ENCODE data around the gene C5. TPM values are rescaled to one million over a fixed set of nuclear protein-coding genes. Genes with fewer than 3 reads are reported as not detected.

The C5 gene
- total RNA-seq, 1 experiment from 2014 or later: 0.74 TPM

DNA sequence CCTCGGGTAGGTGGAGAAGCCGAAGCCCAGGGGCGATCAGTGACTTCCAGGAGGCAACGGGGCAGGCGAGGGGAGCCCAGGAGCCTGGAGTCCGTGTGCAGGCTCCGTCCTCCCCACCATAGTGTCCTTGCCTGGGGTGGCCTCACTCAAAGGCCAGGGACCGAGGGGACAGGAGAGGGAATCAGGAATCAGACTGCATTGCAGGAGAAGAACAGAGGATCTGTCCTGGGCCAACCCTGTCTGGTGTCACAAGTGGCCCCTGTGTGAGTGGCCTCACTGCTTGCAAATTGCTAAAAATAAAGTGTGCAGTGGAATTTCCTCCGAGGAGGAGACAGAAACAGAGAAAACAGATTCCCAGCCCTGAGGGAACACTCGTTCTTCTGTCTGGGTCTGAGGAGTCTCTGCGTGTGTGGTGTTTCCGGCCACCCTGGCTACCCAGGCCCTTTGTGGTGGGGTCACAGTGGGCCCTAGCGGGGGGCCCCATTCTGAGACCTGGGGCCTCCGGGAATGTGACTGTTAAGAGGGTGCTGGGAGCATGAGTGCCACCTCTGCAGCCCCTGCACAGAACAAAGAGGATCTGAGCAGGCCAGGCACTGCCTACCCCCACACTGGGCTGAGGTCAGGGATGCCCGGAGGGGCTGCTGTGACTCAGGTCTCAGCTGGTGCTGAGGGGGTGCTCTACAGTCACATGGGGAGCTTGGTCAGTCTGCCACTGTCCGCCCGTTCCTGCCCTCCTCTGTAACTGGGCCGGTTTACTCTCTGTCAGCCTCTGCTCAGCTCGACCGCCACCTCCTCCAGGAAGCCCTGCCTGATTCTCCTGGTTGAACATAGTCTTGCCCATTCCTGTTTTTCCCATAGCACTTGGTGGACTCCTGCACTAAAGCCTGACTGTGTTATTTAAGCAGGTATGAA, 130.9 kb downstream of the C5 start:
- Histone ChIP-seq H2AK5ac (ENCODE audit: insufficient read length, low read length) (no peak overlapping the region), H3K18ac (ENCODE audit: insufficient read length, low read depth, low read length) (no peak overlapping the region), H3K23ac (ENCODE audit: insufficient read length, low read depth, low read length) (no peak overlapping the region), H3K4me2 (ENCODE audit: insufficient read depth, insufficient read length, low read length) (no peak overlapping the region), H3K9me3 (ENCODE audit: control insufficient read depth, low read depth, low read length) (no peaks in the 10 kb centered on the region), H3K14ac (ENCODE audit: insufficient read depth, low read length) (0 out of 2 replicates have a peak overlapping the region, but pooled peaks have one; percentile 24), H3K4me1 (ENCODE audit: insufficient read depth, low read length) (0 out of 2 replicates have a peak, but pooled peaks cover 3% of the 10 kb centered on the region), H3K79me1 (ENCODE audit: insufficient read depth, low read depth, low read length, poor library complexity, severe bottlenecking) (no peaks in the 10 kb centered on the region), H4K20me1 (ENCODE audit: control insufficient read depth, insufficient read depth, insufficient read length) (no peaks in the 10 kb centered on the region), H4K5ac (ENCODE audit: insufficient read length, low read depth, low read length) (no peak overlapping the region), H3K4ac (ENCODE audit: low read depth, low read length) (no peak overlapping the region), H3K27me3 (ENCODE audit: insufficient read depth, low read length) (no peaks in the 10 kb centered on the region), H2BK5ac (ENCODE audit: insufficient read length, low read length) (no peak overlapping the region), H3K27ac (ENCODE audit: insufficient read length, low read depth, low read length) (no peak overlapping the region), H2BK15ac (ENCODE audit: low read depth, low read length) (no peak overlapping the region), H2AFZ (ENCODE audit: low read length) (no peak overlapping the region), H3T11ph (ENCODE audit: low read length) (no peak overlapping the region), H2BK12ac (ENCODE audit: insufficient read length, low read depth, low read length) (no peak overlapping the region), H2BK20ac (ENCODE audit: low read depth, low read length, poor library complexity, severe bottlenecking) (no peak overlapping the region), H4K91ac (ENCODE audit: insufficient read length, low read depth, low read length) (no peak overlapping the region), H2BK120ac (ENCODE audit: low read depth, low read length, poor library complexity, severe bottlenecking) (no peak overlapping the region), H3K79me2 (ENCODE audit: insufficient read depth, low read length) (no peaks in the 10 kb centered on the region), H3K9ac (ENCODE audit: extremely low read depth, insufficient read length, low read length) (no peak overlapping the region), H3K56ac (ENCODE audit: insufficient read length, low read depth, low read length) (no peak overlapping the region), H4K8ac (replicated peaks; ENCODE audit: insufficient read length, low read depth, low read length) (no peak overlapping the region), H3K23me2 (ENCODE audit: insufficient read length, low read depth, low read length, poor library complexity, severe bottlenecking) (no peaks in the 10 kb centered on the region)
- Mint-ChIP-seq H3K4me1 (peaks cover 29 to 48% of the 10 kb centered on the region in 2 experiments), H3K27me3 (ENCODE audit: low read depth) (no peaks in the 10 kb centered on the region), H3K9me3 (peaks cover 0 to 4% of the 10 kb centered on the region in 2 experiments; a peak in 1 of 5 replicates), H3K27ac (peak overlapping the region in 1 of 3 experiments; percentile 20; a peak in 3 of 7 replicates), H3K36me3 (ENCODE audit: insufficient read depth in 1 of 3, low read depth in 3 of 3) (peaks cover 0 to 6% (median 5%) of the 10 kb centered on the region in 3 experiments; a peak in 3 of 7 replicates), H3K4me3 (no peak overlapping the region)
- WGBS (ENCODE audit: extremely low coverage, insufficient read length, low lambda C conversion rate): no CpG with 5 or more reads among the region's 20 CpGs
- TF ChIP-seq, protein P1, sequence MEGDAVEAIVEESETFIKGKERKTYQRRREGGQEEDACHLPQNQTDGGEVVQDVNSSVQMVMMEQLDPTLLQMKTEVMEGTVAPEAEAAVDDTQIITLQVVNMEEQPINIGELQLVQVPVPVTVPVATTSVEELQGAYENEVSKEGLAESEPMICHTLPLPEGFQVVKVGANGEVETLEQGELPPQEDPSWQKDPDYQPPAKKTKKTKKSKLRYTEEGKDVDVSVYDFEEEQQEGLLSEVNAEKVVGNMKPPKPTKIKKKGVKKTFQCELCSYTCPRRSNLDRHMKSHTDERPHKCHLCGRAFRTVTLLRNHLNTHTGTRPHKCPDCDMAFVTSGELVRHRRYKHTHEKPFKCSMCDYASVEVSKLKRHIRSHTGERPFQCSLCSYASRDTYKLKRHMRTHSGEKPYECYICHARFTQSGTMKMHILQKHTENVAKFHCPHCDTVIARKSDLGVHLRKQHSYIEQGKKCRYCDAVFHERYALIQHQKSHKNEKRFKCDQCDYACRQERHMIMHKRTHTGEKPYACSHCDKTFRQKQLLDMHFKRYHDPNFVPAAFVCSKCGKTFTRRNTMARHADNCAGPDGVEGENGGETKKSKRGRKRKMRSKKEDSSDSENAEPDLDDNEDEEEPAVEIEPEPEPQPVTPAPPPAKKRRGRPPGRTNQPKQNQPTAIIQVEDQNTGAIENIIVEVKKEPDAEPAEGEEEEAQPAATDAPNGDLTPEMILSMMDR (conservative IDR thresholded peaks at IDR 0.05): no peak
- no peak for DNase-seq

Measured in H9 (cell line).